ENCODE measurements around the gene GLI2. TPM values are rescaled to one million over a fixed set of nuclear protein-coding genes. Genes with fewer than 3 reads are reported as not detected.

Gene GLI2
- total and polyA plus RNA-seq, 2 of the 4 experiments (the other 2 are of a cell fraction), result 3.8 to 26.0 TPM

DNA sequence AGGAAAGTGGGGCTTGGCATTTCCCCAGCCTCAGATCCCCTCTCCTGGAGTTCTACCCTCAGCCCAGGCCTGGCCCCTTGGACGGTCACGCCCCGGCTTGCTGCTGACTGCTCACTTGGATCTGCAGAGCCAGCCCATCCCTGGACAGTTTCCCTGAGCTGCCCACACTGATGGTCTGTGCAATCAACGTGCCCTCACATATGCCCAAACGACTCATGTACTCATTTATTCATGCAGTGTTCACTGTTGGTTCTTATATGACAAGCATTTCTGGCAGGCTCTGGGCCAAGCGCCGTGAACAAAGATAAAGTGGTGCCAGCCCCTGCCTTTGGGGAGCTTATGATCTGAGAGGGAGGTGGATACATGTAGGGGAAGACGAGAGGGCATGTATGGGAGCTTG is 20.3 kb upstream of the GLI2 start:
- H2BK5ac ChIP-seq (ENCODE audit: low read depth, low read length, poor library complexity, severe bottlenecking), result no peak overlapping the region
- H3K27ac ChIP-seq (ENCODE audit: insufficient read depth, low read length), result no peak overlapping the region
- intact Hi-C loops (cut with micrococcal nuclease) (no loop called here), dilution Hi-C loops (cut with HindIII; ENCODE audit: low sequenced_read_pairs, unreplicated experiment) (no loop called here), in situ Hi-C loops (cut with MboI; ENCODE audit: low sequenced_read_pairs) (no loop called here)
- H4K5ac ChIP-seq (ENCODE audit: low read depth, low read length), result no peak overlapping the region
- no peaks in the 10 kb centered on the region; the same call in 1 of the 2 replicates for H3K9me1 ChIP-seq (ENCODE audit: insufficient read depth, low read length)
- POLR2A ChIA-PET (ENCODE audit: unreplicated experiment), result no interaction called here
- H3K4ac ChIP-seq (ENCODE audit: low read depth, low read length), result no peak overlapping the region
- H3K79me1 ChIP-seq (ENCODE audit: low read depth in 1 of 2, low read length in 2 of 2), result no peaks in the 10 kb centered on the region
- WGBS, 2 experiments (ENCODE audit: extremely low coverage in 2 of 2, insufficient read length in 1 of 2), result 67% methylated on average over 2 of the region's 8 CpGs; no CpG with 5 or more reads in 1 of the 2 experiments
- H3K36me3 ChIP-seq (ENCODE audit: control insufficient read depth, insufficient read depth, low read length), result no peaks in the 10 kb centered on the region
- no peak overlapping the region for H3K9ac ChIP-seq (ENCODE audit: low read depth, low read length)
- H3K4me1 ChIP-seq (ENCODE audit: control insufficient read depth, insufficient read depth, low read length), result 0 out of 2 replicates have a peak, but pooled peaks cover 2% of the 10 kb centered on the region
- no peak overlapping the region for H2BK15ac ChIP-seq (ENCODE audit: low read depth, low read length)
- no peak overlapping the region for H2BK20ac ChIP-seq (ENCODE audit: low read depth, low read length)
- no peaks in the 10 kb centered on the region; the same call in 1 of the 2 replicates for H3K27me3 ChIP-seq (ENCODE audit: control insufficient read depth, insufficient read depth, low read length)
- TF ChIP-seq CHD1 (IDR thresholded peaks at IDR 0.05; ENCODE audit: low read depth, low read length) (no peak), MXI1 (IDR thresholded peaks at IDR 0.05; ENCODE audit: borderline replicate concordance, low read depth, low read length) (no peak), BHLHE40 (IDR thresholded peaks at IDR 0.05; ENCODE audit: low read depth, low read length) (no peak), SMC3 (IDR thresholded peaks at IDR 0.05; ENCODE audit: low read depth, low read length) (no peak), CEBPB (IDR thresholded peaks at IDR 0.05; ENCODE audit: low read depth, low read length) (no peak), RCOR1 (IDR thresholded peaks at IDR 0.05; ENCODE audit: insufficient replicate concordance, low read length) (no peak)
- TF ChIP-seq, protein P1, sequence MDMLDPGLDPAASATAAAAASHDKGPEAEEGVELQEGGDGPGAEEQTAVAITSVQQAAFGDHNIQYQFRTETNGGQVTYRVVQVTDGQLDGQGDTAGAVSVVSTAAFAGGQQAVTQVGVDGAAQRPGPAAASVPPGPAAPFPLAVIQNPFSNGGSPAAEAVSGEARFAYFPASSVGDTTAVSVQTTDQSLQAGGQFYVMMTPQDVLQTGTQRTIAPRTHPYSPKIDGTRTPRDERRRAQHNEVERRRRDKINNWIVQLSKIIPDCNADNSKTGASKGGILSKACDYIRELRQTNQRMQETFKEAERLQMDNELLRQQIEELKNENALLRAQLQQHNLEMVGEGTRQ (IDR thresholded peaks at IDR 0.05; ENCODE audit: low read depth, low read length), result no peak
- TF ChIP-seq, protein P2, sequence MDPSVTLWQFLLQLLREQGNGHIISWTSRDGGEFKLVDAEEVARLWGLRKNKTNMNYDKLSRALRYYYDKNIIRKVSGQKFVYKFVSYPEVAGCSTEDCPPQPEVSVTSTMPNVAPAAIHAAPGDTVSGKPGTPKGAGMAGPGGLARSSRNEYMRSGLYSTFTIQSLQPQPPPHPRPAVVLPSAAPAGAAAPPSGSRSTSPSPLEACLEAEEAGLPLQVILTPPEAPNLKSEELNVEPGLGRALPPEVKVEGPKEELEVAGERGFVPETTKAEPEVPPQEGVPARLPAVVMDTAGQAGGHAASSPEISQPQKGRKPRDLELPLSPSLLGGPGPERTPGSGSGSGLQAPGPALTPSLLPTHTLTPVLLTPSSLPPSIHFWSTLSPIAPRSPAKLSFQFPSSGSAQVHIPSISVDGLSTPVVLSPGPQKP (IDR thresholded peaks at IDR 0.05; ENCODE audit: borderline replicate concordance, low read depth, low read length), result no peak
- no peaks in the 10 kb centered on the region for H3K9me3 ChIP-seq (ENCODE audit: control insufficient read depth, insufficient read depth, low read length)
- no peak overlapping the region for H3K4me3 ChIP-seq (ENCODE audit: insufficient read depth, low read depth, low read length)
- no peak overlapping the region for H3K4me2 ChIP-seq (ENCODE audit: low read depth, low read length)
- H2AFZ ChIP-seq (replicated peaks; ENCODE audit: low read length, poor library complexity), result no peak overlapping the region
- no peak overlapping the region for H3K56ac ChIP-seq (ENCODE audit: extremely low read depth, insufficient read depth, low read length)
- H4K20me1 ChIP-seq (ENCODE audit: insufficient read depth, low read length), result no peaks in the 10 kb centered on the region
- H4K8ac ChIP-seq (ENCODE audit: low read depth in 2 of 2, low read length in 2 of 2), result no peak overlapping the region
- H4K91ac ChIP-seq (ENCODE audit: insufficient read depth, low read depth, low read length), result no peak overlapping the region
- no peak overlapping the region for H2BK120ac ChIP-seq (ENCODE audit: low read depth, low read length)
- BruUV-seq (replicated peaks), result no TSS peak
- no peak overlapping the region for H3K23ac ChIP-seq (ENCODE audit: low read depth, low read length)
- CTCF ChIA-PET, result no interaction called here
- ATAC-seq (ENCODE audit: low read depth), result no peak
- no peak overlapping the region for H3K18ac ChIP-seq (ENCODE audit: low read depth, low read length)
- 0 out of 2 replicates have a peak overlapping the region, but pooled peaks have one; percentile 25 for H2AK5ac ChIP-seq (ENCODE audit: low read depth, low read length)
- no peak overlapping the region for H3K14ac ChIP-seq (replicated peaks; ENCODE audit: low read depth, low read length)
- DNase-seq, result no peak
- H2AK9ac ChIP-seq (replicated peaks; ENCODE audit: low read depth, low read length, poor library complexity), result no peak overlapping the region

All from IMR-90 (cell line).